Measurements from ENCODE around the gene KRT14.
"Not testable (repeated sequence)": the region's sequence is repeated elsewhere in the genome, so short reads cannot be mapped to it uniquely, and the experiment has no call there.

The KRT14 gene

GRCh38 chr17:41576740-41577139, 10.0 kb downstream of the KRT14 start:
- DNase-seq = not testable (repeated sequence)

DNA sequence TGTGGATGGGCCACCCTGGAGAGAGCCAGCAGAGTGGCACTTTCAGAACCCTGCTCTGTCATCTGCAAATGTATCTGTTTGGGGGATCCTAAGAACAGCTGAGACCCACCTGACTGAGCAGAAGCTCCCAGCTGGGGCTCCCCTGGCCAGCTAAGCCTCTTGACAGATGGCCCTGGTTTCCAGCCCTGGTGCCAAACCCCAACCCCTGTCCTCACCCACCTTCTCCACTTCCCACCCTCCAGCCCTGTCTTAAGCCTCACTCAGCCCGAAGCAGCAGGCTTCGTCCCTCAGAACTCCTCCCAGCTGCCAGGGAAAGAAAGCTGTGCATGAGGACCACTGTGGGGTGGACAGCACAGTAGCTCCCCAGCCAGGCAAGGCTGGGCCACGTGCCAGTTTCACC, 11.4 kb downstream of the KRT14 start:
- DNase-seq = no peak

DNA sequence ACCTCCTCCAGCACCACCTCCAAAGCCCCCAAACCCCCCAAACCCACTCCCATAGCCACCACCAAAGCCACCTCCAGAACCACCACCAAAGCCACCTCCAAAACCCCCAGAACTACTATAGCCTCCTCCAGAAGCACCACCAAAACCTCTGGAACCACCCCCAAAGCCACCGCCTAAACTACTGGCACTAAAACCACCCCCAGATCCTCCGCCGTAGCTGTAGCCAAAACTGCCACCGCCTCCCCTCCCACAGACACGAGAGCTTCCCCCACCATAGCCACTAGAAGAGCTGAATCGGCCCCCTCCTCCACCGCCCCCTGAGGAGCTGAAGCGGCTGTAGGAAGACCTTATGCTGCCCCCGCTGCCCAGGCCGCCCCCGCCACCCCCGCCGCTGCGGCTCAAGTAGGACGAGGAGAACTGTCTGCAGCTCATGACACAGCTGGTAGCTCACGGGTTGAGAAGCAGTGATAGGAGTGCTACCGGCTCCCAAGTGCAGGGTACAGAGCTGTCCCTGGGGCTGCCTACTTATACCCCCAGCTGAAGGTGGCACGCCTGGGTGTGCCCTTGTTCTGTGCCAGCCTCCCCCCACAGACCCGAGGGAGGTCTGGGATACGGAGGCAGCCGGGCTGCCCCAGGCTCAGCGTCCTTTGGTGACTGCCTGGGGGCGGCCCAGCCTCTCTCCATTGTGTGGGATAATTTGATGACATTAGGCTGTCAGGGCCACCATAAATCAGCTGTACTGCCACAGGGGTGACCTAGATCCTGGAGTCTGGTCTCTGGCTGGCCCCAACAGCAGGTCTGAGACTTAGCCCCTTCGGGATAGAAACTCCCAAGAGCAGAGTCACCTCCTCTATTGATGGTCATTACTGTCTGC, 14.9 kb downstream of the KRT14 start, which contains the start of gene KRT9:
Gene KRT9, minus strand, starts transcription at position 499 of the 874 bp plus-strand sequence. Its CDS starts 67 bp downstream, at position 432.
- no peak for DNase-seq

DNA sequence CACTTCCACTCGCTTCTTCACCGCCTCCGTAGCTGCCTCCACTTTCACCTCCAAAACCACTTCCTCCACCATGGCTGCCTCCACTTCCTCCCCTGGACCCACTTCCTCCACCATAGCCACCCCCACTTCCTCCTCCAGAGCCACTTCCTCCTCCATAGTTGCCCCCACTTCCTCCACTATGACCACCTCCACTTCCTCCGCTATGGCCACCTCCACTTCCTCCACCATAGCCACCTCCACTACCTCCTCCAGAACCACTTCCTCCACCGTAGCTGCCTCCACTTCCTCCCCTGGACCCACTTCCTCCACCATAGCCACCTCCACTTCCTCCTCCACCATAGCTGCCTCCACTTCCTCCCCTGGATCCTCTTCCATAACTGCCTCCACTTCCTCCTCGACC, 19.4 kb downstream of the KRT14 start:
- DNase-seq = no peak

DNA sequence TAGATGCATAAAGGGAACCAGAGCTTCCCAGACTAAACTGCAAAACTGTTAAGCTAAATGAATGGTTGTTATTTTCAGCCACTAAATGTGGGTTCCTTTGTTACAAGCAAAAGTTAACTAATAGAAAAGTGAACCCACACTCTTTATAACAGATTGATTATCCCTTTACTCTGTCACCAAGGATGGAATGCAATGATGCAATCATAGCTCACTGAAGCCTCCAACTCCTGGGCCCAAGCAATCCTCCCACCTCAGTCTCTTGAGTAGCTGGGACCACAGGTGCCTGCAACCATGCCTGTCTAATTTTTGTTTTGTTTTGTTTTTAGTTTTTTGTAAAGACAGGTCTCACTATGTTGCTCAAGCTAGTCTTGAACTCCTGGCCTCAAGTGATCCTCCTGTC, 21.4 kb downstream of the KRT14 start:
- no peak for DNase-seq

GRCh38 chr17:41563607-41564170, 23.0 kb downstream of the KRT14 start:
- DNase-seq = no peak

- no peak for DNase-seq
Observed at GRCh38 chr17:41561554-41561953, 25.1 kb downstream of the KRT14 start.

GRCh38 chr17:41559548-41559947, 27.1 kb downstream of the KRT14 start:
- no peak for DNase-seq

DNA sequence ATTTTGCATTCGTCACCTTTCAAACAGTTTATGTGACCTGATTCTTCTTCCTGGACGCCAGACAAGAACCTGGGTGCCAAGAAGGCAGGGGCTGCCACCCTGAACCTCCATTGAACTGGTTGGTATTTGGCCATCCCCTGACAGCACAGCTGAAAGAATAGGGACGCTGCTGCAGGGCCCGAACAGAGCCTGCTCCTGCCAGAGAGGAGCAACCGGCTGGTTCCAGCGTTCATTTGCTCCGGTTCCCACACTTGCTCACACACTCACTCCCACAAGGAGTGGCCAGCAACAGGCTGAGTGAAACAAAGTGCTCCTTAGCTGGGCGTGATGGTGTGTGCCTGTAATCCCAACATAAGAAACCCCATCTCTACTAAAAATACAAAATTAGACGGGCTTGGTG, 29.8 kb downstream of the KRT14 start:
- DNase-seq = no peak

DNA sequence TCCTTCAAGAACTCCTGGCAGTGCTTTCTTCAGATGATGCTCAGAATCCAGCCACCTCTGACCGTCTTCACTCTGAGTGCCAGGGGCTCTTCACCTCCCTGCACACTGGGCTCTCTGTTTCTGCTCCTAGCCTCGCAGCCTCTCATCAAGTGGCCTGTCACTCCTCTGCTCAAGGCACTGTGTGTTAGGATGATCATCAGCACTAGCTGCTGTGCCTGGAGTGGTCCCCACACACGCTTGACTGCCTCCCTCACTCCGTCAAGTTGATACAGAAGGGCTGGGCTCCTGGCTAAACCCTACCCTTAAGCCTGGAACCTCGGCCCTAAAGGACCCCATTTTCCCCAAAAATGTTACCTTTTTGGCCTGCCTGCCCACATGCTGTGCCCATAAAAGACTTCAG, 30.4 kb downstream of the KRT14 start:
- DNase-seq = no peak

DNA sequence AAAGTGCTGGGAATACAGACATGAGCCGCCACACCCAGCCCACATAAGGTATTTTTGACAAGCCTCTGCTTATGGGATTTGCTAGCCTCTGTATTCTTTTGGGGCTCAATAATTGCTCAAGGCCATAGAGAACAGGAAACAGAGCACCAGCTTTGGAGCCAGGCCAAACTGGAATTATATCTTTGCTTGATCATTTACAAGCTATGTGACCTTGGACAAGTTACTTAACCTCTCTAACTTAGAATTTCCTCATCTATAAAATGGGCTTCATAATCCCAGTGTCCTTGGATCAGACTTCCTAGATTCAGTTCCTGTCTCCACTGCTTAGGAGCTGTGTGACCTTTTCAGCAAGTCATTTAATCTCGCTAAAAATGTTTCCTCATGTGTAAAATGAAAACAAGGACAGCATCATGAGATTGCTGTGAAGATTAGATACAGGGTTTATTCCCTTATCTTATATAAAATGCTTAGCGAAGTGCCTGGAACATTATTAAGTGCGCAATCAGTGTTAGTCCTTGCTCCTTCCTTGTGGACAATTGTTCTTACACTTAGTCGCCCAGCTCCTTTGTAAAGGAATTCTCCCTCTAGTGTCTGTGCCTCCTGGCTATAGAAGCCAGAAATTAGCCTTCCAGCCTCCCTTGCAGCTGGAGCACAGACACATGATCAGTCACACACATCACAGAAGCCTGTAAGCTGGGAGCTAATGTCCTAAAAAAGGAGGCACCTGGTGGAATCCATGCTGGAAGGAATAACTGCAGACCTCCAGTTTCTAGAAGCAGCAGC, 31.4 kb downstream of the KRT14 start:
- DNase-seq = no peak

GRCh38 chr17:41553987-41554680, 32.6 kb downstream of the KRT14 start:
- DNase-seq = no peak

- no peak for DNase-seq
Observed at GRCh38 chr17:41553176-41553575, 33.5 kb downstream of the KRT14 start.

GRCh38 chr17:41552455-41552854, 34.2 kb downstream of the KRT14 start:
- DNase-seq = no peak

DNA sequence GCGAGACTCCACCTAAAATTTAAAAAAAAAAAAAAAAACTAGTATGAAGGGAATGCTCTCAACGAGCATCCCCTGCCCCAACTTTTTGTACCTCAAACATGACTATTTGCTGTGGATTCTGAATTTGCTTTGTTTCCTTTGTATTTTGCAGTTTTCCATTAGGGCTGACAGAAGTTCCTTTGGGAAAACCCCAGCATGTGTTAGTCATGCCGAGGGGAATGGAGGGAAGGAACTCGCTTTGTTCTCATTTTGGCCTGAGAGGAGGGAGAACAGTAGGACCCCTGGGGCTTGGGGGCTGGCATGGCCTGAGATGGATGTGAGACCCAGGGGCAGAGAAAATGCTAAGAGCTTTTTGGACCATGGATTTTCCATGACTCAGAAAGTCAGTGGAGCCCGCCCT, 35.3 kb downstream of the KRT14 start:
- DNase-seq = no peak

- DNase-seq = no peak
Observed at GRCh38 chr17:41549596-41550039, 37.1 kb downstream of the KRT14 start.

DNA sequence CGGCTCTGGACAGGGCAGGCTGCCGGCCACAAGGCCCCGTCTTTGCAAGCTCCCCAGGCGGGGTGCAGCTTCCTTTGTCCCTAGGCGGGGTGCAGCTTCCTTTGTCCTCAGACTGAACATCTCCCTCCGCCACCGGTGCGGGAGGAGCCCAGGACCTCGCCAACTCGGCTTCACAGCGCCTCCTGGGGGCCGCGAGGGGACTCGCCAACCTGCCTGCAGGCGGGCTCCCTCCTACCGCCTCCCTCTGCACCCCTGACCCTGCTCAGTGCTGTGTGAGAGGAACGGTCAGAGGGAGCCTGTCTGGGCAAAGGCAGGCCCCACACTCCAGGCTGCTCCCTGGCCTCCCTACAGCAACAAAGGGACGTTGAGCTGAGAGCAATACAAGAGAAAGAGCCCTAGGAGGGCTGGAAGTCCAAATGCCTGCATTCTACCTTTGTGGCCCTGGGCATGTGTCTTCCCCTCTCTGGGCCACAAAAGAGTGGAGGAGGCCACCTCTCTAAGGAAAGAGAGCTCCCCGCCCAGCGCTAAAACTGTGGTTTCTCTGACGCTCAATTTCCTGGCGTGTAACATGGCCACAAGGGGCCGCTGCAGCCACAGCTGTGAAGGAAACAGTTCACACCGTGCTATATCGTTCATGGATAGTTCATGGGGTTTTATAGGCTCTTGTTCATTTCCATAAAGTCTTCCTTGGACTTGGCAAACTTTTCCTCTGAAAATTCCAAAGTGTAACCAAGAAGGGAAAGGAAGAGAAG, 37.7 kb downstream of the KRT14 start:
- DNase-seq = peak; percentile 36 to 50

- no peak for DNase-seq
Observed at GRCh38 chr17:41547921-41548843, 38.5 kb downstream of the KRT14 start.

DNA sequence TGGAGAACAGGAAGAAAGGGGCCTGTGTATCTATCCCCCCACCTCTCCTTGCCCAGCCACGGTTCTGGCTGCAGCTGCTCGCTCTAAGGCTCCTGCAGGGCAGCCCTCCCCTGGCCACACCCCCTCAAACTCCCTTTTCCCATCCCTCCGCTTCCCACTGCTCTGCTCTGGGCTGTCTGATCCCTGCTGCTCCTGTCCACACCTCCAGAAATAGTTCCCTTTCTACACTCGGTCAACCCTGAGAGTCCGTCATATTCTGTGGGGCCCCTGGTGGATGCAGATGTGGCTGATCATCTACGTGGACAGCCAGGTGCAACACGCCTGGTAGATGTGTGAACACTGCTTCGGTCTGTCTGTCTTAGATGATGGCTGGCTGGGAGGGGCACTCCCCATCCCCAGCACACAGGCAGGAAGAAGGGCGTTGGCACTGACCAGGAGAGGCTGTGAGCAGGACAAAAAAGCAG, 39.3 kb downstream of the KRT14 start:
- no peak for DNase-seq

GRCh38 chr17:41546819-41547218, 39.9 kb downstream of the KRT14 start:
- no peak for DNase-seq
